GM19468 (cell line): ENCODE measurements around the gene ZFPM1.

Experiments
- ATAC-seq: cut with Tn5 transposase; IDR thresholded peaks from one replicate; pipeline ENCODE4 v1.9.1; 2021; ENCODE audit warnings: mild to moderate bottlenecking, moderate library complexity, moderate number of reproducible peaks; ENCODE audit not compliant: unreplicated experiment; ENCODE audit errors: extremely low read depth

Gene ZFPM1

GRCh38 chr16:88533381-88533917, 80.4 kb downstream of the ZFPM1 start:
- no peak for ATAC-seq

DNA sequence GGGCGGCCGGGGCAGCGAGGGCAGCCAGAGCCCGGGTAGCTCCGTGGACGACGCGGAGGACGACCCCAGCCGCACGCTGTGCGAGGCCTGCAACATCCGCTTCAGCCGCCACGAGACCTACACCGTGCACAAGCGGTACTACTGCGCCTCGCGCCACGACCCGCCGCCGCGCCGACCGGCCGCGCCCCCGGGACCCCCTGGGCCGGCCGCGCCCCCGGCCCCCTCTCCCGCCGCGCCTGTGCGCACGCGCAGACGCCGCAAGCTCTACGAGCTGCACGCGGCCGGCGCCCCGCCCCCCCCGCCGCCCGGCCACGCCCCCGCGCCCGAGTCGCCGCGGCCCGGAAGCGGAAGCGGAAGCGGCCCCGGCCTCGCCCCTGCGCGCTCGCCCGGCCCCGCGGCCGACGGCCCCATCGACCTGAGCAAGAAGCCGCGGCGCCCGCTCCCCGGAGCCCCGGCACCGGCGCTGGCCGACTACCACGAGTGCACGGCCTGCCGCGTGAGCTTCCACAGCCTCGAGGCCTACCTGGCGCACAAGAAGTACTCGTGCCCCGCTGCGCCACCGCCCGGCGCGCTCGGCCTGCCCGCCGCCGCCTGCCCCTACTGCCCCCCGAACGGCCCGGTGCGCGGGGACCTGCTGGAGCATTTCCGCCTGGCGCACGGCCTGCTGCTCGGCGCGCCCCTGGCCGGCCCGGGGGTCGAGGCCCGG, 81.0 kb downstream of the ZFPM1 start:
- ATAC-seq = no peak

- ATAC-seq = no peak
These were observed 81.6 kb downstream of the ZFPM1 start for GRCh38 chr16:88534638-88535190.

DNA sequence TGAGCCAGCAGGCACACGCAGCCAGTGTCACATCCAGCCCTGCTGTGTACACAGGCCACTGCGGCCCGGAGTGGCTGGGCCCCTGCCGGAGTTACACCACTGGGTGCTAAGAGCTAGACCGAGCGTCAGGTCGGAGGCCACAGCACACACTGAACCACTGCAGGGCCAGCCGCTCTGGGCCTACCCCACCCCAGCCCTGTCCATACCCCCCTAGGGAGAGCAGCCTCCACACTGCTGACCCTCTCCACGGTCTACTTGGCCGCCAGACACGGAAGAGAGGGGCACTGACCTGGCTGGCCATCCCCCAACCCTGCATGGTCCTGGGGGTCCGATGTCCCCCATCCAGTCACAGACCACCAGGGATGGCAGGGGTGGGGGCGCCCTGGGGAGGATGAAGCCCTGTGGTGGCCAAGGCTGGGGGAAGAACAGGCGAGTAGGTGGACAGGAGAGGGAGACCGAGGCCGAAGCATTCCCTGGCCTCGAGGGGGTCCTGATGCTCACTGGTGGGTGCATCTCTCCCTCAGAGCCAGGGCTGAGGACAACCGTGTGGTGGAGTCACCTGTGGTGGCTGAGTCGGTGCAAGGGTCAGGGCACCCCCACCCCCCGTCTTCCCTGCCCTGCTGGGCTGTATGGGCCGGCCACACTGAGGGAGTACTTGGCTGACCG, 82.2 kb downstream of the ZFPM1 start:
- ATAC-seq = no peak

GRCh38 chr16:88535857-88536222, 82.8 kb downstream of the ZFPM1 start:
- ATAC-seq = no peak

DNA sequence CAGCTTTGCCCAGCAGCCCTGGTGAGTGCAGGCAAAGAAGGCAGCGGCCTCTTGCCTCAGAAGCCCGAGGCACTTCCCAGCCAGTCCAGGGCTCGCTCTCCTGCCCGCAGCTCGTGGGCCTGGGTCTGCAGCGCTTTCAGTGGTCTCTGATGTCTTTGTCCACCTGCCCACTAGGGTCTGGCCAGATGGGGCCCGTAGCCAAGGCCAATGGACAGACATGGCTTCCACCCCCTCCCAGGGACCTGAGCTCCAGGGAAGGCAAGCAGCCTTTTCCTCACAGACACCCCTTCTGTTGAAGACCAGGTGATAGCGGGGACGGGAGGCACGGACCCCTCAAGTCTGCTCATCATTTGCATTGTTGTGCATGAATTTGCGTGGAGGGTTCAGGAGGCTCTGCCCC, 83.4 kb downstream of the ZFPM1 start:
- no peak for ATAC-seq

- ATAC-seq = no peak
These were observed 84.1 kb downstream of the ZFPM1 start for GRCh38 chr16:88536971-88537751.

GRCh38 chr16:88537859-88538258, 84.8 kb downstream of the ZFPM1 start:
- ATAC-seq = no peak

DNA sequence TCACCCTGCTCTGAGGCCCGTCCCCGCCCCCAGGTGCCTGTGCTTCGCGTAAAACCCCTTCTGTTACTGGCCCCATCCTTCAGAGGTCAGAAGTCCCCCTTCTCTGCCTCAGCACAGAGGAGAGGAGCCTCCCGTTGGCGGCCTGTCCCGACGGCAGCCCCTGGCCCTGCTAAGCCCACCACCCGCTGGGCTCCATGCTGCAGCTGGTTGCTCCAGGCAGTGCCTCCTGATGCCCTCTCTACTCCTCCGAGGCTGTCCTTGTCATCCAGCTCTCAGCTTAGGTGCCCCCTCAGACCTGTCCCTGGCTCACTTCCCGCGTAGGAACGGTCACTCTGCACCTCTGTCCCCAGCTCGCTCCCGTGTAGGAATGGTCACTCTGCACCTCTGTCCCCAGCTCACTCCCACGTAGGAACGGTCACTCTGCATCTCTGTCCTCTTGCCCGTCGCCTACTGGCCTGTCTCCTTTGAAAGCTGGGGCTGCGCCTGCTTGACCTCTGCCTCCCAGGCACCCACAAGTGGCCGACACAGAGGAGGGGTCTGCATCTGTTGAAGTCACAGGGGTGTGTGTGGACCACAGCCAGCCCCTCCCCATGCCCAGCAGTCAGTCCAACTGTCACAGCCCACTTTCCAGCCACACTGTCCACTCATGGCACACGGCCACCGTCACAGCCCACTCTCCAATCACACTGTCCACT, 85.4 kb downstream of the ZFPM1 start:
- ATAC-seq = no peak

- no peak for ATAC-seq
These were observed 86.2 kb downstream of the ZFPM1 start for GRCh38 chr16:88539261-88539651.

DNA sequence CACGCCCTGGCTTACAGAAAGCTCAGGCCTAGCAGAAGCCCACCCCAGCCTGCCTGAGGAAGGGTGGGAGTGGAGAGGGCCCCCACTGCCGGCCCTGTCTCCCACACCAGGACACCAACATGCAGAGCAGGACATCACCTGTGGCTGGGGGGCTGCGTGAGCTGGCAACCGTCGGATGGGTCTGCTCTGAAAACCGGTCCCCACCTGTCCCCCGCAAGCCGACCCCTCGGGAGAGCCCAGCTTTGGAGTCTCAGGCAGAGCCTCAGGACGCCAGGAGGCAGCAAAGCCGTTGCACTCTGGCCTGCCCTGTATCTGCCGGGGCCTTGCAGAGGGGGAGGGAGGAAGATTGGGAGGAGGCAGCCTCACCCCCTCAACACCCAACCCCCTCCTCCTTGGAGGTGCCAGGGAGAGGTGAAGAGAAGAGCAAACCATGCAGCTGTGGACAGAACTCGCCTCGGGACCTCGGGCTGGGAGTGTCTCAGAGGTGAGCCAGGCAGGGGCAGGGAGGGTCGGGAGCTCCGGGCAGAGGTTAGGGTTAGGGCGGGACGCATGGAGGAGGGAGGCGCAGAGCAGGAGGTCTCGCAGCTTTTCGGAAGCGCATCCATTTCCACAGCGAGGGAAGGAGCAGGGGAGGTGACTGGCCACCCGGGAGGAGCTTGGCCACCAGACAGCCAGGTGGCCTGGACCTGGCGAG, 86.7 kb downstream of the ZFPM1 start:
- no peak for ATAC-seq

GRCh38 chr16:88540346-88540977, 87.4 kb downstream of the ZFPM1 start:
- no peak for ATAC-seq

GRCh38 chr16:88541831-88542616, 88.9 kb downstream of the ZFPM1 start:
- ATAC-seq = no peak

- no peak for ATAC-seq
These were observed 90.2 kb downstream of the ZFPM1 start for GRCh38 chr16:88543230-88543813.

- no peak for ATAC-seq
These were observed 92.7 kb downstream of the ZFPM1 start for GRCh38 chr16:88545781-88546180.

- ATAC-seq = no peak
These were observed 95.2 kb downstream of the ZFPM1 start for GRCh38 chr16:88548131-88548874.

DNA sequence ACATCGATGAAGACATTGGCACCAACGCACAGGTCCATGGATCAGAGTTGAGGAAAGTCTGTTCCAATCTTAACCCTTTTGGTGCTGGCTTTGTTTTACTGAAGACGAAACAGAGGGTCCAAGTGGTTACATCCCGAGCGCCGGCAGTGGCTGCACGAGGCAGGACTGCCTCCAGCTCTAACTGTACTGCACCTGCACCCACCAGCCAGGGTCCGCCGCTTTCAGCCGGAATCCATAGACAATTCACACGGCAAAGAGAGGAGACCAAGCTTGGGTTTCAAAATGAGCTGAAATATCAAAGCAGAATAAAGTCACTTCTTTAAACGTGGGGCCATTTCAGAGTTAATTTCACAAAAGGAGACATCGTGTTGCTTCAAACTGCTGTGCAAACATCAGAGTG, 95.9 kb downstream of the ZFPM1 start:
- no peak for ATAC-seq
